HG03108 (cell line): ENCODE results near the gene RPS28.

Source experiments
- ATAC-seq: cut with Tn5 transposase; IDR thresholded peaks from one replicate; pipeline ENCODE4 v1.9.1; 2021; ENCODE audit warnings: moderate library complexity; ENCODE audit not compliant: unreplicated experiment

The RPS28 gene

DNA sequence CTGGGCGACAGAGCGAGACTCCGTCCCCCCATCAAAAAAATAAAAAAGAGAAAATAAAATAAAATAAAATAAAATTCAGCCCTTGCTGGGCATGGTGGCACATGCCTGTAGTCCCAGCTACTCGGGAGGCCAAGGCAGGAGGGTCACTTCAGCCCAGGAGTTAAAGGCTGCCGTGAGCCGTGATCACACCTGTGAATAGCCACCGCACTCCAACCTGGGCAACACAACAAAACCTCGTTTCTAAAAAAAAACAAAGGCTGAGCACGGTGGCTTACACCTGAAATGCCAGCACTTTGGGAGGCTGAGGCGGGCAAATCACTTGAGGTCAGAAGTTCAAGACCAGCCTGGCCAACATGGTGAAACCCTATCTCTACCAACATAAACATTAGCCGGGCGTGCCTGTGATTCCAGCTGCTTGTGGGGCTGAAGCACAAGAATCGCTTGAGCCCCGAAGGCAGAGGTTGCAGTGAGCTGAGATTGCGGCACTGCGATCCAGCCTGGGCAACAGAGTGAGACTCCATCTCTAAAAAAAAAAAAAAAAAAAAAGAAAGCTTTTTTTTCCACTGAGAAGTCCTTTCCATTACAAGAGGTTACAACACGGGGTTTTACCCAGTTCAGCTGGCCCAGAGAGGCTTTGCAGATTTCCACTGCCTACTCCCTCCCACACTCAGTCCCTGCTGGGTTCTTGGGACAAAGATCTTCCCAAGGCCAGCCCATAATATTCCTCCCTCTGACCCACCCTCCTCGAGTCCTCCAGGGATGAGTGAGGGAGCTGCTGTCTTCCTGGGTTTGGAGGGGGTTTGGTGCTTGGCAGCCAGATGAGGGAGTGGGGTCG, 49.1 kb downstream of the RPS28 start:
- no peak for ATAC-seq

DNA sequence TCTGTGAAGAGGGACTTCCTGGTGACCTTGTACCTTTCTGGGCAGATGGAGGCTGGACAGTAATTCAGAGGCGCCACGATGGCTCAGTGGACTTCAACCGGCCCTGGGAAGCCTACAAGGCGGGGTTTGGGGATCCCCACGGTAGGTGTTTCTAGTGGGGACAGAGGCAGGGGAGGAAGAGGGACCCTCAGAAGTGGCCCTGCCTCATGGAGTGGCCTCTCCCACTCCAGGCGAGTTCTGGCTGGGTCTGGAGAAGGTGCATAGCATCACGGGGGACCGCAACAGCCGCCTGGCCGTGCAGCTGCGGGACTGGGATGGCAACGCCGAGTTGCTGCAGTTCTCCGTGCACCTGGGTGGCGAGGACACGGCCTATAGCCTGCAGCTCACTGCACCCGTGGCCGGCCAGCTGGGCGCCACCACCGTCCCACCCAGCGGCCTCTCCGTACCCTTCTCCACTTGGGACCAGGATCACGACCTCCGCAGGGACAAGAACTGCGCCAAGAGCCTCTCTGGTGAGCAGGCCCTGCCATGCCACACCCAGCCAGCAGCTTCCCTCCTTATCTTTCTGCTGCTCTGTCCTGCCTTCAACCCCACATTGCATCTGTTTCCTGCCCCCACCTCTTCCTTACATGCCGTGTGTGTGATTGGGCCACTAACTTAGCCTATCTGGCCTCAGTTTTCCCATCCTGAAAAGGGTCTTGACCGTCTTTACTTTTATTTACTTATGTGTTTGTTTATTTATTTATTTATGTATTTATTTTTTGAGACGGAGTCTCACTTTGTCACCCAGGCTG, 49.9 kb downstream of the RPS28 start:
- no peak for ATAC-seq
